ENCODE data around the gene HAND1.
"Not testable (repeated sequence)": the region's sequence is repeated elsewhere in the genome, so short reads cannot be mapped to it uniquely, and the experiment has no call there.

Gene HAND1

DNA sequence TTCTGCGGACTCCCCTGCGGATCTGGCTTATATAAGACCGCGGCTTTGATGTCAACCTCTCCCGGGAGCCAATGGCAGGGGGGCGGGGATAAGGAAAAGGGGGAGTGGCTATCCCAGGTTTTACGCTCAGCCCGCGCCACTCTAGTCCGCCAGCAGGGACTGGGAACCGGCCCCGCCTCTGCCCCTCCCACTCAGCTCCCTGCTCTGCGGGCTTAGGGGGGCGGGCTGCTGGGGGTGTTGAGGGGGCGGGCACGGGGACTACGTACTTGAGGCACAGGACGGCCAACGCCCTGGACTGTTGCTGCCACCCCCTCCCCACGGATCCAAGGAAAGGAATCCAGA is at the start of gene HAND1:
TSS of gene HAND1 (minus strand) at position 4 of the 342 bp plus-strand sequence. CDS start 219 bp downstream, outside the sequence.
- peak; percentile 42 to 57 for DNase-seq

- DNase-seq, result no peak
Observed at GRCh38 chr5:154526231-154527226, 48.5 kb upstream of the HAND1 start.

DNA sequence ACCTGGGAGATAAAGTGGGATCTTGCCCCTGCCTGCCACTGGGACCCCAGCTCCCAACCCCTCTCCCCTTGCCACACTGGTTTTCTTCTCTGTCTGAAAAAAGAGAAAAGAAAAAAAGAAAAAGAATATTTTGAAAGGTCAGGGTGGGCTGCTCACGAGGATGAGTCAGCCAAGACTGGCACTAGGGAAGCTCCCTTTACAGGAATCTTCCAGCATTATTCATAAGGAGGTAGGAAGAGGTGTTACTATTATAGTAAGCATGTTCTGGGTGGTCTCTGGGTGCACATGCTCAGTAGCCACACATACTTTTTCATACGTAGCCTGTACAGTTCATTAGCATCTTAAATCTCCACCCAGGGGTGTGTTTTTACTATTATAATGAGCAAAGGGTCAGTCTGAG is 46.8 kb upstream of the HAND1 start:
- no peak for DNase-seq

DNA sequence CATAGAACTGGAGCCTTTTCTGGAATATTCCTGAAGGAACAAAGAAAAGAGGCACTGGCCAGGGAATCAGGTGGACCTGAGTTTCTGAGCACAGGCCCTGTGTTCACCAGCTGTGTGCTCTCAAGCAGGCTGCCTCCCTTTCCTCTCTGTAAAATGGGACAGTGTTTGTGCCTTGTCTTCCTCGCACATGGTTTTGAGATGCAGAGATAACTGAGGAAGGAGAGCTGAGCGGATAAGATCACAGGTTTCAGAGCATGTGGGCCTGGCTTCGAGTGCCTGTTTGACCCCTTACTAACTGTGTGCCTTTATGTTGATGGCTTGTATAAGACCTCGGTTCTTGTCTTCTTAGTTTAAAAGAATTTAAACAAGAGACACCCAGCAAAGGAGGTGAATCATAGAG is 46.2 kb upstream of the HAND1 start:
- DNase-seq, result no peak

DNA sequence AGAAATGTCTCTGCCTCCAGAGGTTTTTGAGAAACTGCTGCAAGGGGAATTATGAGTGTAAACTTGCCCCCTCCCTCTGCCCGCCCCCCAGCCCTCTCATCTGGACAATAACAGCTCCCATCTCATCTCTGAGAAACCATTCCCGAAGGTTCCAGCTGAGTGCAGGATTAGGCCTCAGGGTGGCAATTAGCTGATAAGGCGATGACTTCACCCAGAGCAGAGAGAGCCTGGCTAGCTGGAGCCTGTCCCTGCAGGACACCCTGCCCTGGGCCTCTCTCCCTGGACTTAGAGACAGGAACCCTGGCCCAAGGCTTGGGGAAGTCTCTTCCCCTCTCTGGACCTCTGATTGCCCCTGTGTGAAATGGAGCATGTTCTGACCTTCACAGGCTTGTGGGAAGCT is 45.7 kb upstream of the HAND1 start:
- DNase-seq, result no peak

DNA sequence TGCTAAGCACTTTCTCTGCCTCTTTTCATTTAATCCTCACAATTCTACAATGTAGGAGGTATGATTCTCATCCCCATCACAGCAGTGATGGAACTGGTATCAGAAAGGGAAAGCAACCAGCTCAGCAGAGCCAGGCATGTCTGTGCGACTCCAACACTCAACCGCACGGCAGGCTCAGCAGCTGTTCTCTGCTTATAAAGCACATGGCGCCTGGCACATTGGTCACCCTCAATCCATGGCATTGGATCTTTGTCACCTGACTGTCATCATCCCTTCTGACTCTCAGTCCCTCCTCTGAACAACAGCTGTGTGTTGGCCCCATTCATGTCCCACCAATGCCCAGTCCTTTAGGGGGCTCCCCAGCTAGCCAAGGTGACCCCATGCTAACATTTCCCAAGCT is 45.1 kb upstream of the HAND1 start:
- DNase-seq, result no peak

DNA sequence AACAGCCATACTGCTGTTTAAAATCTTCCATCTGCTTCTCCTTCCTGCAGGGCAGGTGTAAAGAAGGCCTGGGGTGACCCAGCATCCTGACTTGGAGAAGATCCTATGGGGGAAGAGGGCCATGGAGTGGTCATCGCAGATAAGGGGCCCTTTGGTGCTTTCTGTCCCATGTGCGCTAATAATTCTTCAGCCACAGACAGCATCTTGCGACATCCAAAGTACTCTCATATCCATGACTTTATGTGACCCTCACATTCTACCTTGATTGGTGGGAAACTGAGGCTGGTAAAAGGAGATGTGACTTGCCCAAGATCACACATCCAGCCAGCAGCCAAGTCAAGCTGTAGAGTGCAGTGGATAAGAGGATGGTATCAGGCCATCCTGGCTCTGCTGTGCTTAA is 44.3 kb upstream of the HAND1 start:
- no peak for DNase-seq

DNA sequence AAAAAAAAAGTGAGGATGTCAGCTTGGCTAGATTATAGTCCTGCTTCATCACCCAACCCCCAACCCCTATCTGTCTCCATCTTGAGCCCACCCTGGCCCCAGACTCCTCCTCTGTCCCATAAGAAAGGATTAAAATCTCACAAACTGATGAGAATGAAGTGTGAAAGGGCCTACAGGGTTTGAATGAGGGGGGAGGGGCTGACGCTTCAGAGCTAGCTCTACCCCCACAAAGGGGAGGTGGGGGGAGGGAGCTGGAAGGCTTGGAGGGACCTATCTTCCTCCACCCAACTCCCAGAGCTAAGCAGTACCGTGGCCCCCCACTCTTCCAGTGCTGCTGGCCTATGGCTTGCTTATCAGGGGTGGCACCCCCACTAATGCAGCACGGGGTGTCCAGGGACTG is 43.7 kb upstream of the HAND1 start:
- no peak for DNase-seq

GRCh38 chr5:154520861-154521453 is 42.9 kb upstream of the HAND1 start:
- peak; percentile 38 to 47 for DNase-seq

DNA sequence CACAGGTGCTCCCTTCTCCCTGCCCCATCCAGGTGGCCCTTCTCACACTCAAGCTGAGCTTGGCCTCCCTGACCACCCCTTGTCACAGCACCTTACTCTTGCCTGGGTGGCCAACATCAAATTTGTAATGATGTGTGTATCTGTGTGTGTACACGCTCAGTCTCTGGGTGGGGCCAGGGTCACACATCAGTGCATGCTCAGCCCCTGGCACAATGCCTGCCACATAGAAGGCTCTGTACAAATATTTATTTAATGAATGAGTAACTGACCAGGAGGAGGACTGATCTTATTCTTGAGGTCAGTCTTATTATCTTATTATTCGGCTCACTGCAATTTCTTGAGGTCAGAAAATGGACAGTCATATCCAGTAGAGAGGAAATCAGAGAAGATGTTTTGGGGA is 41.3 kb upstream of the HAND1 start:
- no peak for DNase-seq

DNA sequence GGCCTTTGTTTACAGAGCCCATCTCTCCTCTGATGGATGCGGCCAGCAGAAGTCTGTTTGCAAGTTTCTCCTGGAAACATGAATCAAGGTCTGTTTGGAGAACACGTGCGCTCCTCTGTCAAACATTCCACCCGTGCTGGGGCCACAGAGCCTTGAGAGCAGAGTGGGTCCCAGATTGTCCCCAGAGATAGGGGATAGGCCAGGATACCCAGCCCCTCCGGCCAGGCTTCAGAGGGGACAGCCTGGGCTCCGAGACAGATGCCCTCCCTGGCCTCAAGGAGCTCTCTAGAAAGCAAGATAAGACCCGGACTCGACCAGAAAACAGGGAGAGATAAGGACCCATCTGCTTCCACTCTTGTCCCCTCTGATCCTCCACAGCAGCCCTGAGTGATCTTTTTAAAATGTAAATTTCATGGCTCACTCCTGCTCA is 40.4 kb upstream of the HAND1 start:
- no peak for DNase-seq

GRCh38 chr5:154517810-154518437 is 39.9 kb upstream of the HAND1 start:
- no peak for DNase-seq

- DNase-seq, result no peak
Observed at GRCh38 chr5:154517181-154517580, 39.2 kb upstream of the HAND1 start.

DNA sequence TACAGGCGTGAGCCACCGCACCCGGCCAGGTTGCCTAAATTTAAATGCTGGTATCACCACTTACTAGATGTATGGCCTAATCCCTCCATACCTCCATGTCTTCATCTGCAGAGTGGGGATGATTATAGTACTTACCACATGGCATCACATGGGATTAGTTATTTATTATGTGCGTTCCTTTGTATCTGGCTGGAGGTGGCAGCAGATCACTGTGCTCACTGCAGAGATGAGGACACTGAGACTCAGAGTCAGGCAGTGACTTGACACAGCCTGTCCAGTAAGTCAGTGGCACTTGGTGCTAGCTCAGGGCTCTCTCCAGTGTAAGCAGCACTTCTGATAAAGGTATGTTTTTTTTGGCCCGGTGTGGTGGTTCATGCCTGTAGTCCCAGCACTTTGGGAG is 38.4 kb upstream of the HAND1 start:
- DNase-seq, result no peak

DNA sequence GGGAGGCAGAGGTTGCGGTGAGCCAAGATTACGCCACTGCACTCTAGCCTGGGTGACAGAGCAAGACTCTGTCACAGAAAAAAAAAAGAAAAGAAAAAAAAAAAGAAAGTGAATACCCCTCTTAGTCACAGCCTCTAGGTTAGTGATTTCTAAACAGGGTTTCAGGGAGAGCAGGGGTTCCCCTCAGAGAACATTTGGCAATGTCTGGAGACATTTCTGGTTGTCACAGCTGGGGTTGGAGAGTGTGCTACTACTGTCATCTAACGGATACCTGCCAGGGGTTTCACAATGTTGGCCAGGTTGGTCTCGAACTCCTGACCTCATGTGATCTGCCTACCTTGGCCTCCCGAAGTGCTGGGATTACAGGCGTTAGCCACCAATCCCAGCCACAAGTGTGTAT is 37.5 kb upstream of the HAND1 start:
- not testable (repeated sequence) for DNase-seq

- DNase-seq, result no peak
Observed at GRCh38 chr5:154514331-154514730, 36.3 kb upstream of the HAND1 start.

DNA sequence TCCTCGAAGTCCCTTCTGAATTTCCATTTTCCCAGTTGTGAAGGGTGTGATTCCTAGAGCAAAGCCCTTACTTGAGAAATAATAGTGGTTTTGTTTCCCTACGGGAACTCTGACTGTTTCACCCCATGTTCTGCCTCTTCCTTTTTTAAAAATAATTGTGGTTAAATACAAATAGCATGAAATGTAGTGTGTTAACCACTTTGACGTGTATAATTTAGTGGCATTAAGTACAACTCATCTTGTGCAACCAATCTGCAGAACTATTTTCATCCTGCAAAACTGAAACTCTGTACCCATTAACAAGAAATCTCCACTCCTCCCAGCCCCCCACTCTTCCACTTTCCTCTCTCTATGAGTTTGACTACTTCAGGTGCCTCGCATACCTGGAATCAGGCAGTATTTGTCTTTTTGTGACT is 35.6 kb upstream of the HAND1 start:
- DNase-seq, result no peak

GRCh38 chr5:154511984-154512383 is 34.0 kb upstream of the HAND1 start:
- DNase-seq, result no peak

- DNase-seq, result no peak
Observed at GRCh38 chr5:154509784-154510555, 31.9 kb upstream of the HAND1 start.

DNA sequence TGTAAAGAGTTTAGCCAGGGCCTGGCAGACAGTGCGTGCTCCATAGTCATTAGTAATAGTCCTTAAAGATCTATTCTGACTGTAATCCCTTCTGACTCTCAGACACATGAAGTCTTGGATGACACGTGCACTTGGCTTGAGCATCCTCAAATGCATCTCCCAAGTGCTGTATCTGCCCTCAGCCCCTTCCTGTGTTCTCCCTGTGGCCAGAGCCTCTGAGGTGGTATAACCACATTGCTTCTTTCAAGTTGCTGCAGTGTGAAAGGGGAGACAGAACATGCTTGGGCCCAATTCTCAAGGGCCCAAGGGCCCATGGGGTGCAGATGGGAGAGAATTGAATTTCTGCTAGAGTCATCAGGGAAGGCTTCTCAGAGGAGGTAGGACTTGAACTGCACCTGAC is 30.1 kb upstream of the HAND1 start:
- no peak for DNase-seq

DNA sequence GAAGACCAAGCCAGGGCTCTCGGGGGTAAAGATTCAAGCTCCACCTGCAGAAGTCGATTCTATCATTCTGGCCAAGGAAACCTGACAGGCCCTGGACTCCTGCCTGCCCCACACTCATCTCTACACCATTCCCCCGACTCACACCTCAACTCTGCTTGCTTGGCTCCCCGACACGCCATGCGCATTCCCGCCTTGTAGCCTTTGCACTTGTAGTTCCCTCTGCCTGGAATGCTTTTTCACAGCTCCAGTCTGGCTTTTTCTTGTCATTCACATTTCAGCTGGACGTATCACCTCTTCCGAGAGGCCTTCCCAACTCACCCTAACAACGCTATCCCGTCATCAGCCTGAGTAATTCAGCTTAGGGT is 28.7 kb upstream of the HAND1 start:
- no peak for DNase-seq

- DNase-seq, result no peak
Observed at GRCh38 chr5:154506049-154506715, 28.2 kb upstream of the HAND1 start.

GRCh38 chr5:154505567-154505966 is 27.5 kb upstream of the HAND1 start:
- DNase-seq, result no peak
